Endodermal cell (in vitro differentiated cells): ENCODE results near the gene BUD23. TPM values are rescaled to one million over a fixed set of nuclear protein-coding genes. Genes with fewer than 3 reads are reported as not detected.

Experiments
- DNase-seq: peaks from one replicate; pipeline ENCODE4 v3.0.0-alpha.2; 2017
- H3K27ac ChIP-seq: 2 replicates; pipeline ENCODE4 v1.5.1; 2013; ENCODE audit warnings: mild to moderate bottlenecking, low read depth, low read length, moderate library complexity
- H3K27me3 ChIP-seq: 2 replicates; pipeline ENCODE4 v1.6.1; 2013; ENCODE audit warnings: mild to moderate bottlenecking, low read length, moderate library complexity; ENCODE audit not compliant: insufficient read depth, control insufficient read depth, poor library complexity, severe bottlenecking
- H3K36me3 ChIP-seq: 2 replicates; pipeline ENCODE4 v1.7.0; 2013; ENCODE audit warnings: mild to moderate bottlenecking, low read length, moderate library complexity; ENCODE audit not compliant: control insufficient read depth, insufficient read depth
- H3K4me1 ChIP-seq: one replicate; pipeline ENCODE4 v1.7.0; 2013; ENCODE audit warnings: low read length; ENCODE audit not compliant: control insufficient read depth, insufficient read depth
- H3K4me3 ChIP-seq: 2 replicates; pipeline ENCODE4 v1.5.1; 2013; ENCODE audit warnings: mild to moderate bottlenecking, low read length, moderate library complexity
- H3K9ac ChIP-seq: 2 replicates; pipeline ENCODE4 v1.6.1; 2013; ENCODE audit warnings: mild to moderate bottlenecking, low read length, moderate library complexity; ENCODE audit not compliant: poor library complexity, severe bottlenecking; ENCODE audit errors: extremely low read depth
- H3K9me3 ChIP-seq: 2 replicates; pipeline ENCODE4 v1.6.1; 2013; ENCODE audit warnings: mild to moderate bottlenecking, low read length, moderate library complexity; ENCODE audit not compliant: control insufficient read depth
- H3K27ac Mint-ChIP-seq: 2 replicates; pipeline ENCODE4 v1.8.0; 2020; ENCODE audit warnings: mixed read lengths
- H3K27me3 Mint-ChIP-seq: 2 replicates; pipeline ENCODE4 v1.8.0; 2021; ENCODE audit warnings: mild to moderate bottlenecking, mixed read lengths; ENCODE audit not compliant: insufficient read depth
- H3K36me3 Mint-ChIP-seq: 2 replicates; pipeline ENCODE4 v1.8.0; 2020; ENCODE audit warnings: low read depth, mixed read lengths
- H3K4me1 Mint-ChIP-seq: 2 replicates; pipeline ENCODE4 v1.8.0; 2020; ENCODE audit warnings: mixed read lengths
- H3K4me3 Mint-ChIP-seq: 2 replicates; pipeline ENCODE4 v1.8.0; 2020; ENCODE audit warnings: mild to moderate bottlenecking, moderate library complexity, mixed read lengths
- H3K9me3 Mint-ChIP-seq: 2 replicates; pipeline ENCODE4 v1.8.0; 2020; ENCODE audit warnings: mild to moderate bottlenecking, mixed read lengths
- CTCF ChIP-seq: fragments of 200-600 bp; sonication (generic); conservative IDR thresholded peaks from 2 replicates; pipeline ENCODE4 v1.5.0; 2021; ENCODE audit warnings: antibody characterized with exemption, mild to moderate bottlenecking
- WGBS, 2 experiments: methylation state at CpG; one replicate each; pipeline versions ENCODE4 v1.1.5 to v1.1.7; 2013; ENCODE audit warnings: missing lambda C conversion rate in 2 of 2, mixed read lengths in 1 of 2; ENCODE audit not compliant: insufficient coverage in 1 of 2, insufficient read length in 1 of 2; 5-methylcytosine and 5-hydroxymethylcytosine counted together
- total RNA-seq, 2 donors: library from RNA; stranded (reverse); fragmentation: NEBNext Ultra II Directional in 1 of 2; extraction: Animal tissue kit (Norgen Biotek cat#: 25700) in 1 of 2; gene quantifications; 2 replicates in 1 of 2; 3 replicates in 1 of 2; pipeline ENCODE4 v1.2.1, GENCODE V29; 2021

Gene BUD23
- total RNA-seq, 2 donors from 2014 or later, result 62.2 to 67.2 TPM

- peaks cover 4% of the 10 kb centered on the region for H3K4me1 ChIP-seq
- no peak for DNase-seq
- H3K4me3 ChIP-seq, result no peak overlapping the region
- Mint-ChIP-seq H3K27ac (no peak overlapping the region), H3K36me3 (no peaks in the 10 kb centered on the region), H3K9me3 (no peaks in the 10 kb centered on the region), H3K4me3 (no peak overlapping the region), H3K27me3 (peaks cover 33% of the 10 kb centered on the region), H3K4me1 (no peaks in the 10 kb centered on the region)
- peaks cover 19% of the 10 kb centered on the region for H3K27me3 ChIP-seq
- H3K9me3 ChIP-seq, result no peaks in the 10 kb centered on the region
- no peak overlapping the region for H3K27ac ChIP-seq
- TF ChIP-seq CTCF, result no peak
- no peaks in the 10 kb centered on the region for H3K36me3 ChIP-seq
- 85 to 97% methylated on average over 4 to 6 of the region's 6 CpGs for WGBS, 2 experiments
- no peak overlapping the region for H3K9ac ChIP-seq
Measured at GRCh38 chr7:73722785-73723184, 39.4 kb downstream of the BUD23 start.

GRCh38 chr7:73723813-73724212, 40.4 kb downstream of the BUD23 start:
- DNase-seq, result no peak
- H3K4me1 ChIP-seq, result no peaks in the 10 kb centered on the region
- peaks cover 25% of the 10 kb centered on the region for H3K27me3 Mint-ChIP-seq
- no peaks in the 10 kb centered on the region for H3K9me3 ChIP-seq
- H3K9ac ChIP-seq, result no peak overlapping the region
- no peaks in the 10 kb centered on the region for H3K36me3 ChIP-seq
- no peaks in the 10 kb centered on the region for H3K9me3 Mint-ChIP-seq
- H3K4me3 Mint-ChIP-seq, result no peak overlapping the region
- H3K27ac ChIP-seq, result no peak overlapping the region
- no peak overlapping the region for H3K27ac Mint-ChIP-seq
- WGBS, 2 experiments, result 87% methylated on average over 1 of the region's 3 CpGs; no CpG with 5 or more reads in 1 of the 2 experiments
- no peak overlapping the region for H3K4me3 ChIP-seq
- peaks cover 11% of the 10 kb centered on the region for H3K27me3 ChIP-seq
- H3K4me1 Mint-ChIP-seq, result peaks cover 2% of the 10 kb centered on the region
- H3K36me3 Mint-ChIP-seq, result no peaks in the 10 kb centered on the region
- no peak for TF ChIP-seq CTCF

GRCh38 chr7:73726083-73726466, 42.7 kb downstream of the BUD23 start:
- Mint-ChIP-seq H3K27me3 (peaks cover 14% of the 10 kb centered on the region), H3K9me3 (no peaks in the 10 kb centered on the region), H3K36me3 (no peaks in the 10 kb centered on the region), H3K27ac (no peak overlapping the region), H3K4me1 (peaks cover 6% of the 10 kb centered on the region), H3K4me3 (no peak overlapping the region)
- no peak overlapping the region for H3K9ac ChIP-seq
- H3K36me3 ChIP-seq, result no peaks in the 10 kb centered on the region
- DNase-seq, result no peak
- WGBS, 2 experiments, result 90% methylated on average over 1 of the region's 1 CpG; no CpG with 5 or more reads in 1 of the 2 experiments
- H3K27me3 ChIP-seq, result no peaks in the 10 kb centered on the region
- no peaks in the 10 kb centered on the region for H3K4me1 ChIP-seq
- no peak overlapping the region for H3K4me3 ChIP-seq
- TF ChIP-seq CTCF, result no peak
- H3K27ac ChIP-seq, result no peak overlapping the region
- H3K9me3 ChIP-seq, result no peaks in the 10 kb centered on the region
